Left lung (tissue), 10 donors: ENCODE data around the gene LAMP1. TPM values are rescaled to one million over a fixed set of nuclear protein-coding genes. Genes with fewer than 3 reads are reported as not detected.

ENCODE experiments used
- ATAC-seq: fragments of 200-7000 bp; cut with Tn5 transposase; one replicate; pipeline ENCODE4 v1.9.1; 2020; ENCODE audit warnings: moderate library complexity
- DNase-seq, 4 donors: peaks; one replicate each; pipeline ENCODE4 v3.0.0-alpha.2; 2013 to 2020
- H3K27ac ChIP-seq, 2 donors: fragments of 200-600 bp; sonication (generic) in 1 of 2; one replicate each; pipeline versions ENCODE4 v1.5.0 to v1.8.0; 2020 to 2021
- H3K27me3 ChIP-seq, 2 donors: fragments of 200-600 bp; sonication (generic) in 1 of 2; one replicate each; pipeline versions ENCODE4 v1.5.0 to v1.8.0; 2020 to 2021
- H3K36me3 ChIP-seq, 2 donors: fragments of 200-600 bp; sonication (generic) in 1 of 2; one replicate each; pipeline versions ENCODE4 v1.5.0 to v1.8.0; 2020 to 2021
- H3K4me1 ChIP-seq, 2 donors: fragments of 200-600 bp; one replicate each; pipeline ENCODE4 v1.8.0; 2021
- H3K4me3 ChIP-seq, 2 donors: fragments of 200-600 bp; sonication (generic) in 1 of 2; one replicate each; pipeline versions ENCODE4 v1.5.0 to v1.8.0; 2020 to 2021; ENCODE audit warnings: mild to moderate bottlenecking in 1 of 2
- H3K9me3 ChIP-seq, 2 donors: fragments of 200-600 bp; sonication (generic) in 1 of 2; one replicate each; pipeline versions ENCODE4 v1.5.0 to v1.8.0; 2020 to 2021
- intact Hi-C, 2 donors: fragments of 100-400 bp; cut with DNase I; formaldehyde crosslinking; loops; one replicate each; pipeline versions ENCODE4 v1.11.2 to v1.14.2; 2022
- polyA plus RNA-seq, 6 donors: library from polyadenylated mRNA; unstranded; fragments of 120-200 nt; gene quantifications; one replicate each; pipeline ENCODE4 v1.2.1, GENCODE V29; 2013; ENCODE audit not compliant: insufficient read length in 6 of 6
- total RNA-seq, 2 donors: library from RNA; stranded (reverse); fragmentation: NEBNext Ultra II Directional; extraction: Animal tissue kit (Norgen Biotek cat#: 25700); gene quantifications; one replicate each; pipeline ENCODE4 v1.2.1, GENCODE V29; 2021
- TF ChIP-seq, protein P1 (sequence below), 2 donors: fragments of 200-600 bp; sonication (generic) in 1 of 2; IDR thresholded peaks; one replicate each; pipeline versions ENCODE4 v1.5.0 to v1.8.0; 2021; ENCODE audit warnings: antibody characterized with exemption in 2 of 2
- donor health status: DM: no; HTN: yes; CAD: no.
- donor health status: DM: no; HTN: no; CAD: no.

The LAMP1 gene
- total and polyA plus RNA-seq, 8 donors, result 102 to 374 (median 118) TPM

DNA sequence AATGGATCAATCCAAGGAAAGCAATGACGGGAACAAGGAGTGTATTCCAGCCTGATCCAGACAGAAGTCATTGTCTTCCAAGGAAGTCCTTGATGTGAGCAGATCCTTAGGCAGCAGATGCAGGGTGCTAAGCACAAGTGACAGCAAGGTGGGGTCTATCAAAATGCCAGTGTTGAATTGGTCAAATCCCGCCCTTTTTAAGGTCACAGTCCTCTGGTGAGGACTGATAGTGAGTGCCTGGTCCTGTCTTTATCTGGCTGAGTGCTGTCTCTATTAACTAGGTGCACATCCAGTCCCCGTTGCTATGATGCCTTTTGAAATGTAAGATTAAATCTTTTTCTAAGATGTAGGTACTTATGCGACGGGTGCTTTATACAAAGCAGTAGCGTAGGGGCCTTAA lies 1.3 kb upstream of the LAMP1 start:
- TF ChIP-seq, protein P1, sequence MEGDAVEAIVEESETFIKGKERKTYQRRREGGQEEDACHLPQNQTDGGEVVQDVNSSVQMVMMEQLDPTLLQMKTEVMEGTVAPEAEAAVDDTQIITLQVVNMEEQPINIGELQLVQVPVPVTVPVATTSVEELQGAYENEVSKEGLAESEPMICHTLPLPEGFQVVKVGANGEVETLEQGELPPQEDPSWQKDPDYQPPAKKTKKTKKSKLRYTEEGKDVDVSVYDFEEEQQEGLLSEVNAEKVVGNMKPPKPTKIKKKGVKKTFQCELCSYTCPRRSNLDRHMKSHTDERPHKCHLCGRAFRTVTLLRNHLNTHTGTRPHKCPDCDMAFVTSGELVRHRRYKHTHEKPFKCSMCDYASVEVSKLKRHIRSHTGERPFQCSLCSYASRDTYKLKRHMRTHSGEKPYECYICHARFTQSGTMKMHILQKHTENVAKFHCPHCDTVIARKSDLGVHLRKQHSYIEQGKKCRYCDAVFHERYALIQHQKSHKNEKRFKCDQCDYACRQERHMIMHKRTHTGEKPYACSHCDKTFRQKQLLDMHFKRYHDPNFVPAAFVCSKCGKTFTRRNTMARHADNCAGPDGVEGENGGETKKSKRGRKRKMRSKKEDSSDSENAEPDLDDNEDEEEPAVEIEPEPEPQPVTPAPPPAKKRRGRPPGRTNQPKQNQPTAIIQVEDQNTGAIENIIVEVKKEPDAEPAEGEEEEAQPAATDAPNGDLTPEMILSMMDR (IDR thresholded peaks at IDR 0.05), result no peak
- ATAC-seq (no peak), DNase-seq (no peak)
- H3K9me3 ChIP-seq, result no peaks in the 10 kb centered on the region
- no peak overlapping the region for H3K4me3 ChIP-seq
- peaks cover 13 to 56% of the 10 kb centered on the region in 2 donors for H3K4me1 ChIP-seq
- no peaks in the 10 kb centered on the region for H3K36me3 ChIP-seq
- H3K27me3 ChIP-seq, result peaks cover 0 to 25% of the 10 kb centered on the region in 2 donors
- intact Hi-C loops, result no loop called here
- H3K27ac ChIP-seq, result no peak overlapping the region

DNA sequence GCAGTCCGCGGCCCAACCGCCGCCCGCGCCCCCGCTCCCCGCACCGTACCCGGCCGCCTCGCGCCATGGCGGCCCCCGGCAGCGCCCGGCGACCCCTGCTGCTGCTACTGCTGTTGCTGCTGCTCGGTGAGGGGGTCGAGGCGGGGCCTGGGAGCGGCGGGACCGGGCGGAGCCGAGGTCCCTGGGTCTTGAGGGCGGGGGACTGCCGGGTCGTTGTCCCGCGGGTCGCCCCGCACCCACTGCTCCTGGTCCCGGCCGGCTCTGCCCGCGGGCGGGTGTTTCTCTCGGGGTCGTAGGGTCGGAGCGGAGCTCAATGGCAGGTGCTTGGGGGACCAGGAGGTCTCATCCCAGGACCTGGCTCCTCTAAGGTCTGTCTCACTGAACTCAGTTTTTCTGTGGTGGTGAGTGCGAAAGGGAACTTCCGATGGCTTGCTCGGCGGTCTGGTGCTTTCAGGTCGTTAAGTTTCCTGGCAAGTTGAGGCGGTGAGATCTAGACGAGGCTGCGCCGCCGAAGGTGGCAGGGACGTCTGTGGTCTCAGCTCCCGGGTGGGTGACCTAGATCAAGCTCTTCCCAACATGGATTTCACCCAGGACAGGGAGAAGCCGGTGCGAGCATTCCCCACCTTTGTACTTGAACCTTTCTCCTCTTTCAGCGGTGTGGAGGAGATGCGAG lies 467 bp downstream of the LAMP1 start:
- ATAC-seq, result no peak
- Histone ChIP-seq H3K27ac (peak overlapping the region; percentile 67 to 94), H3K36me3 (peaks cover 0 to 1% of the 10 kb centered on the region in 2 donors)

DNA sequence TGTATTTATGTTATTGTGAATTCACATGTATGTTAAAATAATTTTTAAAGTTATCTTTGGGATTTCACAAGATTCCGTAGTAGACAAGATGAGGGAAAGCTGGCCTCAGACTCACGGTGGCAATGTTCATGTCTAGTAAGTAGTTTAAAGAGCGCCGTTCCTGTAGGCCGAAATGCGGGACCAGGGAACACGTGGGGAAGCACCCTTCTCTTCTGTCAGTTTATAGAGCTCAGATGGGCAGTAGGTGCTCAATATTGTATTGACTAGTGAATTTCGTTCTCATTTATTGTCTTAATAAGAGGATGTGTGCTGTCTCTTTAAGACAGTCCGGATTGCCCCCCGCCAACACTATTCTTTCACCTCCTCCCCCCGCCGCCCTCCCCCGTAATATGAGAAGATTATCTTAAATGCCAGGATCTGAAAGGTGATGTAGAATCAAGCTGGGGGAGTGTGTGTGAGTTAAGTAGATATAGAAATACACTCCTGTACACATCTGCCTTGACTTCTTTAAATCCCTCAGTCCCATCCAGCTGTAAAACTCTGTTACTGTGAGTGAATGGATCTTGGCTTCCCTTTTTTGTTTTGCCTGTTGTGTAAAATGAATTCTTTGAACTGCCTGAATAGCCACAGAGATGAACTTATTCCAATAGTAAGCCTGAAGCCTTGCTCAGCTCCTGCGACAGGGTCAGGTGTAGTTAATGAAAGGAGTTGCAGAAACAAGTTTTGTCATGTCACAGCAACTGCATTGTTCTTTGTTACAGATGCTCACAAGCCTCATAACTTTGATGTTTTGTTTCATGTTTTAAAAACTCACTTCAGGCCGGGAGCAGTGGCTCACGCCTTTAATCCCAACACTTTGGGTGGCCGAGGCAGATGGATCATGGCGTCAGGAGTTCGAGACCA lies 1.3 kb downstream of the LAMP1 start:
- peak overlapping the region; percentile 87 to 94 for H3K4me3 ChIP-seq
- peaks cover 13 to 46% of the 10 kb centered on the region in 2 donors for H3K4me1 ChIP-seq
- DNase-seq (no peak), ATAC-seq (no peak)
- no peaks in the 10 kb centered on the region for H3K9me3 ChIP-seq
- peaks cover 0 to 9% of the 10 kb centered on the region in 2 donors for H3K36me3 ChIP-seq
- H3K27ac ChIP-seq, result peak overlapping the region; percentile 67 to 94
- no peaks in the 10 kb centered on the region for H3K27me3 ChIP-seq
- TF ChIP-seq, protein P1 (IDR thresholded peaks at IDR 0.05), result no peak
- intact Hi-C loops, result no loop called here

More for the DNA sequence above, 467 bp downstream of the LAMP1 start:
- peak overlapping the region; percentile 87 to 94 for H3K4me3 ChIP-seq
- TF ChIP-seq, protein P1 (IDR thresholded peaks at IDR 0.05), result no peak
- peaks cover 13 to 50% of the 10 kb centered on the region in 2 donors for H3K4me1 ChIP-seq
- peaks cover 0 to 8% of the 10 kb centered on the region in 2 donors for H3K27me3 ChIP-seq
- DNase-seq, result peak in 1 of 4 donors; percentile 45
- intact Hi-C loops, result no loop called here
- no peaks in the 10 kb centered on the region for H3K9me3 ChIP-seq

DNA sequence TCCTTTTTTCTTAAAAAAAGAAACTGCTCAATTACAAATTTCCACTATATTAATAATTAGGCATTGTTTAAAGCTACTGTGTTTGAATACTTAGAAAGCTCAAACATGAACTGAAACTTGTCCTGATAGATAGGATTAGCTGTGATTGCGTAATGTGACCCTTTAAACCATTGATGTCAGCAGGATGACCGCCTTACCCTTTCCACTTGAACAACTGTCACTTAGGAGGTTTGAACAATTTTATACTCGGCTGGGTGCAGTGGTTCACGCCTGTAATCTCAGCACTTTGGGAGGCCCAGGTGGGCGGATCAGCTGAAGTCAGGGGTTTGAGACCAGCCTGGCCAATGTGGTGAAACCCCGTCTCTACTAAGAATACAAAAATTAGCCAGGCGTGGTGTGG lies 2.9 kb downstream of the LAMP1 start:
- no peaks in the 10 kb centered on the region for H3K27me3 ChIP-seq
- ATAC-seq, result no peak
- no peaks in the 10 kb centered on the region for H3K9me3 ChIP-seq
- H3K4me1 ChIP-seq, result peaks cover 13 to 46% of the 10 kb centered on the region in 2 donors
- no peak for DNase-seq
- H3K36me3 ChIP-seq, result peaks cover 0 to 9% of the 10 kb centered on the region in 2 donors
- peak overlapping the region in 1 of 2 donors; percentile 87 for H3K4me3 ChIP-seq
- no peak overlapping the region for H3K27ac ChIP-seq
- TF ChIP-seq, protein P1 (IDR thresholded peaks at IDR 0.05), result no peak
- intact Hi-C loops, result no loop called here

DNA sequence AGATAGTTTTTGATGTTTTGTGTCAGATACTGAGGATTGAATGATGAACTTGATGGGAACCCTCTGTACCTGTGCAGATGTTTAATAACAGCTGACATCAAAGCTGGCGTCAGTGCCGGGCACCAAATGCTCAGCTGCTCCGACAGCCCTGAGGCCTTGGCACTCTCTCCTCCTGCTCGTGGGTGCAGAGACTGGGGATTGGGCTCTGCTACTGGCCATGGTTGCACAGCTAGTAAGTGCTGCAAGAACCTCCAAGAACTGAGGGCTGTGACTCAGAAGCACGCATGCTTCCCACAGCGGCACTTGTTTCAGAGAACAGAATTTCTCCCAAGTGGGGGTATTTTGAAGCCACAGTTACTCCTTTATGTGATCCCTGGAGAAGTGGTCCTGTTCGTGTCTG lies 5.9 kb downstream of the LAMP1 start:
- no peaks in the 10 kb centered on the region for H3K27me3 ChIP-seq
- H3K36me3 ChIP-seq, result peaks cover 0 to 28% of the 10 kb centered on the region in 2 donors
- no peak overlapping the region for H3K4me3 ChIP-seq
- TF ChIP-seq, protein P1 (IDR thresholded peaks at IDR 0.05), result no peak
- intact Hi-C loops, result no loop called here
- H3K9me3 ChIP-seq, result no peaks in the 10 kb centered on the region
- no peak overlapping the region for H3K27ac ChIP-seq
- DNase-seq (no peak), ATAC-seq (no peak)
- peaks cover 6 to 31% of the 10 kb centered on the region in 2 donors for H3K4me1 ChIP-seq
